Memory B cell (primary cell): ENCODE measurements around the gene RAB9B.
"Not testable (repeated sequence)": the region's sequence is repeated elsewhere in the genome, so short reads cannot be mapped to it uniquely, and the experiment has no call there.

Source experiments
- ATAC-seq: fragments of 150-1000 bp; cut with Tn5 transposase; 2 replicates; pipeline ENCODE4 v1.10.0; 2021; ENCODE audit warnings: low read depth, mild to moderate bottlenecking, moderate library complexity
- DNase-seq, 2 donors: peaks; one replicate each; pipeline ENCODE4 v3.0.0; 2022; ENCODE audit warnings: low spot score in 2 of 2
- H3K27ac Mint-ChIP-seq: one replicate; pipeline ENCODE4 v1.8.0; 2022; ENCODE audit warnings: mild to moderate bottlenecking, moderate library complexity, mixed read lengths
- H3K27me3 Mint-ChIP-seq: one replicate; pipeline ENCODE4 v1.8.0; 2022; ENCODE audit warnings: mixed read lengths
- H3K36me3 Mint-ChIP-seq: one replicate; pipeline ENCODE4 v1.8.0; 2022; ENCODE audit warnings: mild to moderate bottlenecking, mixed read lengths
- H3K4me1 Mint-ChIP-seq: one replicate; pipeline ENCODE4 v1.8.0; 2022; ENCODE audit warnings: mixed read lengths
- H3K4me3 Mint-ChIP-seq: one replicate; pipeline ENCODE4 v1.8.0; 2022; ENCODE audit warnings: mild to moderate bottlenecking, moderate library complexity, mixed read lengths
- H3K9me3 Mint-ChIP-seq: one replicate; pipeline ENCODE4 v1.8.0; 2022; ENCODE audit warnings: mixed read lengths

The RAB9B gene

DNA sequence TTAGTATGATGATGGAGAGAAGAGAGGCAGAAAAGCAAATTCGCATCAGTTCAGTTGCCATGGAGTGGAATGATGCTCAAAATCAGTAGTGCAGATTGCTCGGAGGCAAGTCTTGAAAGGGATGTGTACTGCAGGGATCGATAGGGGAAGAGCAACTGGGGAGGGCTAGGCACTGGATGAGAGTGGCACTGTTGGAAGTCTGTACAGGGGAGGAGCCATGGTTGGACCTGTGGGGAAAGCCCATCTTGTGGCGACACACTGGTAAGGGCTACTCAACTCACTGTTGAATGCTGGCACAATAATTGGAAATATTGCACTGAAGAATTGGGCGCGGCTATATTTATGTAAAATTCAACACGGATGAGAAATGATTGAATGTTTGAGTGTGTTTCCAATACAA is 1.2 kb downstream of the RAB9B start:
- Mint-ChIP-seq H3K4me1 (peaks cover 4% of the 10 kb centered on the region), H3K36me3 (peaks cover 1% of the 10 kb centered on the region), H3K27me3 (peaks cover 7% of the 10 kb centered on the region), H3K9me3 (no peaks in the 10 kb centered on the region), H3K27ac (no peak overlapping the region), H3K4me3 (peak overlapping the region; percentile 50)
- no peak for DNase-seq
- no peak for ATAC-seq

- ATAC-seq = no peak
- H3K4me1 Mint-ChIP-seq = peaks cover 4% of the 10 kb centered on the region
- DNase-seq = no peak
- no peak overlapping the region for H3K4me3 Mint-ChIP-seq
- H3K36me3 Mint-ChIP-seq = peaks cover 1% of the 10 kb centered on the region
- H3K27me3 Mint-ChIP-seq = peaks cover 4% of the 10 kb centered on the region
- H3K27ac Mint-ChIP-seq = no peak overlapping the region
- no peaks in the 10 kb centered on the region for H3K9me3 Mint-ChIP-seq
Measured at GRCh38 chrX:103828529-103828928, 3.5 kb downstream of the RAB9B start.

DNA sequence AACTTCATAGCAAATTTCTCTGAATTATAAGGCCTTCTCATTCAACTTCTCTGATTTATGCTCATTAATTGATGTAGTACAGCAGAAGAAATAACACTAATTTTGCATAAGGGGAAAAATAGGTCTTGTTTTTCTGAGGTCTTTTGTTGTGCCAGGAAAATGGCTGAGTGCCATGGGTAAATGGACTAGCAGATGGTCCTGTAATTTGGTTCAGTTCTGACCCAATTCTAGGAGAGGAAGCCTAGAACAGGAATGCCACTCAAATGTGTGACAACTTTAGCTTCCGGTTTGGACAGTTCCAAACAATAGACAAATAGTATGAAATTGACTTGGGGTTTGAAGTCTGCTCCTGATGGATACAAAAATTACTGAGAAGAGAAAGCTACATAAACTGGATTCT is 6.2 kb downstream of the RAB9B start:
- Mint-ChIP-seq H3K36me3 (peaks cover 1% of the 10 kb centered on the region), H3K27ac (no peak overlapping the region), H3K4me3 (no peak overlapping the region), H3K4me1 (no peaks in the 10 kb centered on the region), H3K27me3 (peaks cover 2% of the 10 kb centered on the region), H3K9me3 (no peaks in the 10 kb centered on the region)
- no peak for ATAC-seq
- no peak for DNase-seq

DNA sequence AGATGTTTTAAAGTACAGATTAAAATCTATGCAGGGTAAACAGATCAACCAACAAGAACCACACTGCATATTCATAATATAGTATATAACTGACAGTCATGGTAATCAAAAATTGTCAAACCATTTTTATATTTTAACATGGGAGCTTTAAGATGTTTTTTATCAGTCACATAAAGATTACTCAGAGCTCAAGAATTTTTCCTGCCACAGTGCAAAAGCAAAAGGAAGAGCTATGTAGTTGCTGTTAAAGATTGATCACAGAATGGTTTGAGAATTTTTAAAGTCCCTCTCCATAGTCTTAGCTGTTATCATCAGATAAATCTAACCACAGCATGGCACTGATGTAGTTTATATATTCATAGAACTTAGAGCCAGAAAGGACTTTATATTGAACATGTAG is 8.5 kb downstream of the RAB9B start:
- H3K9me3 Mint-ChIP-seq = no peaks in the 10 kb centered on the region
- no peak overlapping the region for H3K4me3 Mint-ChIP-seq
- H3K27ac Mint-ChIP-seq = no peak overlapping the region
- H3K4me1 Mint-ChIP-seq = no peaks in the 10 kb centered on the region
- no peak for ATAC-seq
- H3K27me3 Mint-ChIP-seq = no peaks in the 10 kb centered on the region
- H3K36me3 Mint-ChIP-seq = no peaks in the 10 kb centered on the region
- DNase-seq = no peak

DNA sequence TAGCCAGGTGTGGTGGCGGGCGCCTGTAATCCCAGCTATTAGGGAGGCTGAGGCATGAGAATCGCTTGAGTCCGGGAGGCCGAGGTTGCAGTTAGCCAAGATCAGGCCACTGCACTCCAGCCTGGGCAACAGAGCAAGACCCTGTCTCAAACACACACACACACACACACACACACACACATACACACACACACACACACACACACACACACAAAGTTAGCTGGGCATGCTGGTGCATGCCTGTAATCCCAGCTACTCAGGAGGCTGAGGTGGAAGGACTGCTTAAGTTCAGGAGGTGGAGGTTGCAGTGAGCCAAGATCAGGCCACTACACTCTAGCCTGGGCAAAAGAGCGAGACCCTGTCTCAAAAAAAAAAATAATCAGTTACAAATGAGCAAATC is 11.3 kb downstream of the RAB9B start:
- not testable (repeated sequence) for H3K27ac Mint-ChIP-seq, H3K36me3 Mint-ChIP-seq, H3K27me3 Mint-ChIP-seq, H3K4me1 Mint-ChIP-seq, H3K9me3 Mint-ChIP-seq, H3K4me3 Mint-ChIP-seq, DNase-seq, ATAC-seq

- ATAC-seq = no peak
- no peak for DNase-seq
- Mint-ChIP-seq H3K36me3 (no peaks in the 10 kb centered on the region), H3K4me1 (no peaks in the 10 kb centered on the region), H3K27ac (no peak overlapping the region), H3K9me3 (no peaks in the 10 kb centered on the region), H3K4me3 (no peak overlapping the region), H3K27me3 (no peaks in the 10 kb centered on the region)
Measured at GRCh38 chrX:103818842-103819619, 13.0 kb downstream of the RAB9B start.

GRCh38 chrX:103817502-103817901 is 14.6 kb downstream of the RAB9B start:
- ATAC-seq (peak; percentile 35), DNase-seq (peak; percentile 36 to 51)
- no peak overlapping the region for H3K27ac Mint-ChIP-seq
- no peak overlapping the region for H3K4me3 Mint-ChIP-seq
- no peaks in the 10 kb centered on the region for H3K27me3 Mint-ChIP-seq
- no peaks in the 10 kb centered on the region for H3K9me3 Mint-ChIP-seq
- peaks cover 2% of the 10 kb centered on the region for H3K4me1 Mint-ChIP-seq
- no peaks in the 10 kb centered on the region for H3K36me3 Mint-ChIP-seq

GRCh38 chrX:103817101-103817500 is 15.0 kb downstream of the RAB9B start:
- H3K27ac Mint-ChIP-seq, H3K4me3 Mint-ChIP-seq, H3K36me3 Mint-ChIP-seq, H3K27me3 Mint-ChIP-seq, H3K9me3 Mint-ChIP-seq, DNase-seq, ATAC-seq, H3K4me1 Mint-ChIP-seq: not testable (repeated sequence)

- DNase-seq = no peak
- no peak overlapping the region for H3K4me3 Mint-ChIP-seq
- H3K27me3 Mint-ChIP-seq = peaks cover 2% of the 10 kb centered on the region
- no peak for ATAC-seq
- no peaks in the 10 kb centered on the region for H3K9me3 Mint-ChIP-seq
- no peak overlapping the region for H3K27ac Mint-ChIP-seq
- H3K4me1 Mint-ChIP-seq = peaks cover 2% of the 10 kb centered on the region
- no peaks in the 10 kb centered on the region for H3K36me3 Mint-ChIP-seq
Measured at GRCh38 chrX:103811858-103812257, 20.2 kb downstream of the RAB9B start.

GRCh38 chrX:103806862-103807474 is 25.1 kb downstream of the RAB9B start:
- no peak for ATAC-seq
- no peak overlapping the region for H3K27ac Mint-ChIP-seq
- H3K36me3 Mint-ChIP-seq = no peaks in the 10 kb centered on the region
- no peaks in the 10 kb centered on the region for H3K4me1 Mint-ChIP-seq
- no peak overlapping the region for H3K4me3 Mint-ChIP-seq
- H3K9me3 Mint-ChIP-seq = no peaks in the 10 kb centered on the region
- H3K27me3 Mint-ChIP-seq = peaks cover 2% of the 10 kb centered on the region
- no peak for DNase-seq

DNA sequence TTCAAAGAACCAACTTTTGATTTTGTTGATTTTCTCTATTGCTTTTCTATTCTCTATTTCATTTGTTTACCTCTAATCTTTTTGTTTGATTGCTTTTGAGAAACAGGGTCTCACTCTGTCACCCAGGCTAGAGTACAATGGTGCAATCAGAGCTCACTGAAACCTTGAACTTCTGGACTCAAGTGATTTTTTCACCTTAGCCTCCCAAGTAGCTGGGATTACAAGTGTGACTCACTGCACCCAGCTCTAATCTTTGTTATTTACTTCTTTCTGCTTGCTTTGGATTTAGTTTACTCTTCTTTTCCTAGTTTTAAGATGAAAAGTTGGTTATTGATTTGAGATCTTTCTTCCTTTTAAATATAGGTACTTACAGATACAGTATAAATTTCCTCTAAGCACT is 26.2 kb downstream of the RAB9B start:
- ATAC-seq (no peak), DNase-seq (no peak)
- H3K27me3 Mint-ChIP-seq = peaks cover 2% of the 10 kb centered on the region
- no peaks in the 10 kb centered on the region for H3K36me3 Mint-ChIP-seq
- no peak overlapping the region for H3K27ac Mint-ChIP-seq
- H3K4me1 Mint-ChIP-seq = no peaks in the 10 kb centered on the region
- H3K4me3 Mint-ChIP-seq = no peak overlapping the region
- H3K9me3 Mint-ChIP-seq = no peaks in the 10 kb centered on the region

DNA sequence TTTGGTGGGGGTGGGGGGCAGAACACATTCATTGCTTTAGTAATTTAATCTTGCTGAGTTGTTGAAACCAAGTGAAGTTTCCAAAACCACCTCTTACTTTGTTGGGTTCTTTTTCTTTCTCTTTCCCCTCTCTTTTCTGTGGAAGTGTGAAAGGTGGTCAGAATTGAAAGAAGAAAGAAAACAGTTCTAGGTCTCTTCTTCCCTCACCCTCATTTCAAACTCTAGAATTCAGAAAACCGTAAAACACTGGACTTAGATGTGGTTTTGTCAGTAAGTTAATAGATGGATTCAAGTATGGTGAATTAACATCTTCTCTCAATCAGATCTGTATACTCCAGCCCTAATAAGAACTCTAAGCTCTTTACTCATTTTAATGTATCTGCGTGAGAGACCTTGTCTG is 31.7 kb downstream of the RAB9B start:
- ATAC-seq = no peak
- Mint-ChIP-seq H3K36me3 (no peaks in the 10 kb centered on the region), H3K9me3 (no peaks in the 10 kb centered on the region), H3K4me1 (no peaks in the 10 kb centered on the region), H3K4me3 (no peak overlapping the region), H3K27me3 (no peaks in the 10 kb centered on the region), H3K27ac (no peak overlapping the region)
- DNase-seq = no peak

DNA sequence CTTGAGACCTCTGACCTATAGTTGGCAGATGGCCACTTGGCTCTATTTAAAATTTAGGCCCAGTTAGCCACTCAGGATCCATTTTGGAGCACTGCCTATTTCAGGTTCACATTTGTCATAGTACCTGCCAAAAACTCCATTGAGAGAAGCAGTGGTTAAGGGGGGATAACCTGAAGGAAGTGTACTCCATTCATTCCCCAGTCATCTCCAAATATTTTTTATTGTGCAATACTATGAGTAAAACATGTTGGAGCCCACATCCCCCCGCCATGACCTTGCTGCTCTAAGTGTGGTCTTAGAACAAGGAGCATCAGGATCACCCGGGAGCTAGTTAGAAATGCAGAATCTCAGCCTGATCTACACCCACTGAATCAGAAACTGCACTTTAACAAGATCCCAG is 34.4 kb downstream of the RAB9B start:
- no peak overlapping the region for H3K4me3 Mint-ChIP-seq
- no peaks in the 10 kb centered on the region for H3K4me1 Mint-ChIP-seq
- H3K27me3 Mint-ChIP-seq = no peaks in the 10 kb centered on the region
- no peak for DNase-seq
- no peaks in the 10 kb centered on the region for H3K9me3 Mint-ChIP-seq
- H3K36me3 Mint-ChIP-seq = no peaks in the 10 kb centered on the region
- no peak overlapping the region for H3K27ac Mint-ChIP-seq
- ATAC-seq = no peak

GRCh38 chrX:103794119-103794518 is 37.9 kb downstream of the RAB9B start:
- H3K4me1 Mint-ChIP-seq = peaks cover 3% of the 10 kb centered on the region
- no peak overlapping the region for H3K27ac Mint-ChIP-seq
- DNase-seq = no peak
- no peaks in the 10 kb centered on the region for H3K36me3 Mint-ChIP-seq
- ATAC-seq = no peak
- H3K4me3 Mint-ChIP-seq = no peak overlapping the region
- no peaks in the 10 kb centered on the region for H3K9me3 Mint-ChIP-seq
- no peaks in the 10 kb centered on the region for H3K27me3 Mint-ChIP-seq

DNA sequence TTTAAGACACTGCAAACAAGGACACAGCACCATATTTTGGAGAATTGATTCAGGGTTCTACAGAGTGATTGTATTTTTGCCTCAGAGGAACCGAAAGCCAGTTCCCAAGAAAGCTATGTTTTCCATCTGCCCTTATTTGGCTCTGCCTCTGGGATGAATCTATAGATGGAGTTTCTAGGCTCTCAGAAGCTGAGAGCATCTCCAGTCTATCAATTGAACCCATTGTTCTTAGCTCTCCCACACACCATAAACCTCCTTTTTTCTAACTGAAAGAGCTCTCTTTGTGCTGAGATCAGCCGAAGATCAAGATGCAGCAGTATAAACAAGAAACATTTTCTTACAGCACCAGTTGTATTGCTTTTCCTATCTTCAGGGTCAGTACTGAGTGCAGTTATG is 38.5 kb downstream of the RAB9B start:
- Mint-ChIP-seq H3K4me3 (no peak overlapping the region), H3K4me1 (peaks cover 9% of the 10 kb centered on the region), H3K9me3 (no peaks in the 10 kb centered on the region), H3K36me3 (no peaks in the 10 kb centered on the region), H3K27ac (no peak overlapping the region), H3K27me3 (no peaks in the 10 kb centered on the region)
- no peak for ATAC-seq
- no peak for DNase-seq
